Measurements from ENCODE around the gene S100A3. TPM values are rescaled to one million over a fixed set of nuclear protein-coding genes. Genes with fewer than 3 reads are reported as not detected.

Gene S100A3
- polyA plus RNA-seq, 2 of the 4 experiments (the other 2 are of a cell fraction), result 25.0 to 74.0 TPM

DNA sequence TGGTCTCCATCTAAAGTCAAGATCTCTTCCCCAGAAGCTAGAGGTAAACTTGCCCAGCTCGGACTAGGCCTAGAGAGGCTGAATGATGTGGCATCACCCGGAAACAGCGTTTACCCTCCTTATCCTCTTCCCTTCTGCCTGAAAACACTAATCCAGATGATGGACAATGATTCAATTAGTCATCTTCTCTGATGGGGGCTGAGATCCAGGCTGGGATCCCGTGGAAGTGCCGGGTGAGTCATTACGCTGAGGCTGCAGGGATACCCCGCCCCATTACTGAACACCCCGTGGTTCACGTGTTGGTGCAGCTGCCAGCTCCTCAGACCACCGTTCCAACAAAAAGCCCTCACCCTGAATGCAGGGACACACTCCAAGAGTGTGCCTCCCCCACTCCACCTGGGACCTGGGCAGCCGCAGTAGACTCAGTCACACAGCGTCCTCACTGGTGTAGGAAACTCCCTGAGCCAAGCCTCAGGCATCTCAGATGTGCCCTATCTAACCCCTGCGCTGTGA lies 15.3 kb downstream of the S100A3 start:
- H3K4me1 ChIP-seq, result peaks cover 35% of the 10 kb centered on the region
- peak overlapping the region; percentile 98 to 100 for H3K27ac ChIP-seq
- no peak for FAIRE-seq
- H3K4me2 ChIP-seq, result peak overlapping the region; percentile 97
- peak; percentile 44 for ATAC-seq
- 2% methylated on average over 12 of the region's 13 CpGs for WGBS (ENCODE audit: missing lambda C conversion rate)
- peak overlapping the region; percentile 68 for H3K4me3 ChIP-seq
- ChIA-PET POLR2A (interaction anchor here (1.0 to 7.0 kb wide), 9 partner anchors 12 to 457 kb away, joined by 3 to 114 read pairs (median 5); partner anchors contain the start of genes CHTOP, INTS3, RPS27 and S100A13), CTCF (interaction anchor here (0.6 to 18.2 kb wide), 40 partner anchors 11 to 411 kb away, joined by 3 to 471 read pairs (median 8); partner anchors contain the start of genes CHTOP, S100A1, S100A13 and S100A14)
- no peaks in the 10 kb centered on the region for H3K9me3 ChIP-seq
- peak; percentile 82 to 87 for DNase-seq (ENCODE audit: low read depth in 1 of 2, low spot score in 1 of 2)
- TF ChIP-seq JUNB (IDR thresholded peaks at IDR 0.05), result peak; percentile 84
- TF ChIP-seq POLR2A (IDR thresholded peaks at IDR 0.05; ENCODE audit: low read length), result peak; percentile 20
- TF ChIP-seq SMC3 (IDR thresholded peaks at IDR 0.05), result no peak
- no peak for TF ChIP-seq ZC3H11A (IDR thresholded peaks at IDR 0.05)
- TF ChIP-seq, protein P1, sequence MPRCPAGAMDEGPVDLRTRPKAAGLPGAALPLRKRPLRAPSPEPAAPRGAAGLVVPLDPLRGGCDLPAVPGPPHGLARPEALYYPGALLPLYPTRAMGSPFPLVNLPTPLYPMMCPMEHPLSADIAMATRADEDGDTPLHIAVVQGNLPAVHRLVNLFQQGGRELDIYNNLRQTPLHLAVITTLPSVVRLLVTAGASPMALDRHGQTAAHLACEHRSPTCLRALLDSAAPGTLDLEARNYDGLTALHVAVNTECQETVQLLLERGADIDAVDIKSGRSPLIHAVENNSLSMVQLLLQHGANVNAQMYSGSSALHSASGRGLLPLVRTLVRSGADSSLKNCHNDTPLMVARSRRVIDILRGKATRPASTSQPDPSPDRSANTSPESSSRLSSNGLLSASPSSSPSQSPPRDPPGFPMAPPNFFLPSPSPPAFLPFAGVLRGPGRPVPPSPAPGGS (IDR thresholded peaks at IDR 0.05), result 0 out of 3 replicates have a peak, but pooled peaks have one; percentile 41
- TF ChIP-seq JUN (IDR thresholded peaks at IDR 0.05), result peak; percentile 75 to 89
- no peak for TF ChIP-seq NR3C1 (IDR thresholded peaks at IDR 0.05)
- TF ChIP-seq RNF2 (IDR thresholded peaks at IDR 0.05; ENCODE audit: borderline replicate concordance, low read depth), result no peak
- TF ChIP-seq, protein P2, sequence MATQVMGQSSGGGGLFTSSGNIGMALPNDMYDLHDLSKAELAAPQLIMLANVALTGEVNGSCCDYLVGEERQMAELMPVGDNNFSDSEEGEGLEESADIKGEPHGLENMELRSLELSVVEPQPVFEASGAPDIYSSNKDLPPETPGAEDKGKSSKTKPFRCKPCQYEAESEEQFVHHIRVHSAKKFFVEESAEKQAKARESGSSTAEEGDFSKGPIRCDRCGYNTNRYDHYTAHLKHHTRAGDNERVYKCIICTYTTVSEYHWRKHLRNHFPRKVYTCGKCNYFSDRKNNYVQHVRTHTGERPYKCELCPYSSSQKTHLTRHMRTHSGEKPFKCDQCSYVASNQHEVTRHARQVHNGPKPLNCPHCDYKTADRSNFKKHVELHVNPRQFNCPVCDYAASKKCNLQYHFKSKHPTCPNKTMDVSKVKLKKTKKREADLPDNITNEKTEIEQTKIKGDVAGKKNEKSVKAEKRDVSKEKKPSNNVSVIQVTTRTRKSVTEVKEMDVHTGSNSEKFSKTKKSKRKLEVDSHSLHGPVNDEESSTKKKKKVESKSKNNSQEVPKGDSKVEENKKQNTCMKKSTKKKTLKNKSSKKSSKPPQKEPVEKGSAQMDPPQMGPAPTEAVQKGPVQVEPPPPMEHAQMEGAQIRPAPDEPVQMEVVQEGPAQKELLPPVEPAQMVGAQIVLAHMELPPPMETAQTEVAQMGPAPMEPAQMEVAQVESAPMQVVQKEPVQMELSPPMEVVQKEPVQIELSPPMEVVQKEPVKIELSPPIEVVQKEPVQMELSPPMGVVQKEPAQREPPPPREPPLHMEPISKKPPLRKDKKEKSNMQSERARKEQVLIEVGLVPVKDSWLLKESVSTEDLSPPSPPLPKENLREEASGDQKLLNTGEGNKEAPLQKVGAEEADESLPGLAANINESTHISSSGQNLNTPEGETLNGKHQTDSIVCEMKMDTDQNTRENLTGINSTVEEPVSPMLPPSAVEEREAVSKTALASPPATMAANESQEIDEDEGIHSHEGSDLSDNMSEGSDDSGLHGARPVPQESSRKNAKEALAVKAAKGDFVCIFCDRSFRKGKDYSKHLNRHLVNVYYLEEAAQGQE (IDR thresholded peaks at IDR 0.05), result no peak
- TF ChIP-seq MYC (IDR thresholded peaks at IDR 0.05; ENCODE audit: borderline replicate concordance, low read length), result no peak
- TF ChIP-seq, protein P3, sequence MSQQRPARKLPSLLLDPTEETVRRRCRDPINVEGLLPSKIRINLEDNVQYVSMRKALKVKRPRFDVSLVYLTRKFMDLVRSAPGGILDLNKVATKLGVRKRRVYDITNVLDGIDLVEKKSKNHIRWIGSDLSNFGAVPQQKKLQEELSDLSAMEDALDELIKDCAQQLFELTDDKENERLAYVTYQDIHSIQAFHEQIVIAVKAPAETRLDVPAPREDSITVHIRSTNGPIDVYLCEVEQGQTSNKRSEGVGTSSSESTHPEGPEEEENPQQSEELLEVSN (IDR thresholded peaks at IDR 0.05; ENCODE audit: borderline replicate concordance, low read depth), result no peak
- no peak for TF ChIP-seq RAD21 (conservative IDR thresholded peaks at IDR 0.05 in 1 of 2, IDR thresholded peaks at IDR 0.05 in 1 of 2)
- TF ChIP-seq EHF (CRISPR knock-in tag; IDR thresholded peaks at IDR 0.05), result 0 out of 2 replicates have a peak, but pooled peaks have one; percentile 60
- peak in 1 of 2 experiments; percentile 28; a peak in 2 of 5 replicates for TF ChIP-seq EP300 (IDR thresholded peaks at IDR 0.05)
- no peak for TF ChIP-seq ZSCAN20 (CRISPR knock-in tag; IDR thresholded peaks at IDR 0.05)
- TF ChIP-seq, protein P4, sequence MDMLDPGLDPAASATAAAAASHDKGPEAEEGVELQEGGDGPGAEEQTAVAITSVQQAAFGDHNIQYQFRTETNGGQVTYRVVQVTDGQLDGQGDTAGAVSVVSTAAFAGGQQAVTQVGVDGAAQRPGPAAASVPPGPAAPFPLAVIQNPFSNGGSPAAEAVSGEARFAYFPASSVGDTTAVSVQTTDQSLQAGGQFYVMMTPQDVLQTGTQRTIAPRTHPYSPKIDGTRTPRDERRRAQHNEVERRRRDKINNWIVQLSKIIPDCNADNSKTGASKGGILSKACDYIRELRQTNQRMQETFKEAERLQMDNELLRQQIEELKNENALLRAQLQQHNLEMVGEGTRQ (IDR thresholded peaks at IDR 0.05), result peak; percentile 49
- TF ChIP-seq, protein P5, sequence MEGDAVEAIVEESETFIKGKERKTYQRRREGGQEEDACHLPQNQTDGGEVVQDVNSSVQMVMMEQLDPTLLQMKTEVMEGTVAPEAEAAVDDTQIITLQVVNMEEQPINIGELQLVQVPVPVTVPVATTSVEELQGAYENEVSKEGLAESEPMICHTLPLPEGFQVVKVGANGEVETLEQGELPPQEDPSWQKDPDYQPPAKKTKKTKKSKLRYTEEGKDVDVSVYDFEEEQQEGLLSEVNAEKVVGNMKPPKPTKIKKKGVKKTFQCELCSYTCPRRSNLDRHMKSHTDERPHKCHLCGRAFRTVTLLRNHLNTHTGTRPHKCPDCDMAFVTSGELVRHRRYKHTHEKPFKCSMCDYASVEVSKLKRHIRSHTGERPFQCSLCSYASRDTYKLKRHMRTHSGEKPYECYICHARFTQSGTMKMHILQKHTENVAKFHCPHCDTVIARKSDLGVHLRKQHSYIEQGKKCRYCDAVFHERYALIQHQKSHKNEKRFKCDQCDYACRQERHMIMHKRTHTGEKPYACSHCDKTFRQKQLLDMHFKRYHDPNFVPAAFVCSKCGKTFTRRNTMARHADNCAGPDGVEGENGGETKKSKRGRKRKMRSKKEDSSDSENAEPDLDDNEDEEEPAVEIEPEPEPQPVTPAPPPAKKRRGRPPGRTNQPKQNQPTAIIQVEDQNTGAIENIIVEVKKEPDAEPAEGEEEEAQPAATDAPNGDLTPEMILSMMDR (IDR thresholded peaks at IDR 0.05), result no peak
- TF ChIP-seq TP53 (CRISPR knock-in tag; IDR thresholded peaks at IDR 0.05), result peak; percentile 85
- TF ChIP-seq, protein P6, sequence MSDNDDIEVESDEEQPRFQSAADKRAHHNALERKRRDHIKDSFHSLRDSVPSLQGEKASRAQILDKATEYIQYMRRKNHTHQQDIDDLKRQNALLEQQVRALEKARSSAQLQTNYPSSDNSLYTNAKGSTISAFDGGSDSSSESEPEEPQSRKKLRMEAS (IDR thresholded peaks at IDR 0.05), result peak; percentile 88
- TF ChIP-seq FOSB (CRISPR knock-in tag; IDR thresholded peaks at IDR 0.05), result peak; percentile 90
- TF ChIP-seq, protein P7, sequence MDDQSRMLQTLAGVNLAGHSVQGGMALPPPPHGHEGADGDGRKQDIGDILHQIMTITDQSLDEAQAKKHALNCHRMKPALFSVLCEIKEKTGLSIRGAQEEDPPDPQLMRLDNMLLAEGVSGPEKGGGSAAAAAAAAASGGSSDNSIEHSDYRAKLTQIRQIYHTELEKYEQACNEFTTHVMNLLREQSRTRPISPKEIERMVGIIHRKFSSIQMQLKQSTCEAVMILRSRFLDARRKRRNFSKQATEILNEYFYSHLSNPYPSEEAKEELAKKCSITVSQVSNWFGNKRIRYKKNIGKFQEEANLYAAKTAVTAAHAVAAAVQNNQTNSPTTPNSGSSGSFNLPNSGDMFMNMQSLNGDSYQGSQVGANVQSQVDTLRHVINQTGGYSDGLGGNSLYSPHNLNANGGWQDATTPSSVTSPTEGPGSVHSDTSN (IDR thresholded peaks at IDR 0.05), result peak; percentile 86
- TF ChIP-seq FOSL2 (IDR thresholded peaks at IDR 0.05), result peak; percentile 91
- peak; percentile 95 for TF ChIP-seq FOSL2 (CRISPR knock-in tag; IDR thresholded peaks at IDR 0.05)
- no peak for TF ChIP-seq ESRRA (IDR thresholded peaks at IDR 0.05; ENCODE audit: borderline replicate concordance, low read length)
- TF ChIP-seq ZNF302 (CRISPR knock-in tag; IDR thresholded peaks at IDR 0.05), result no peak
- TF ChIP-seq FOXS1 (CRISPR knock-in tag; IDR thresholded peaks at IDR 0.05), result no peak
- TF ChIP-seq, protein P8, sequence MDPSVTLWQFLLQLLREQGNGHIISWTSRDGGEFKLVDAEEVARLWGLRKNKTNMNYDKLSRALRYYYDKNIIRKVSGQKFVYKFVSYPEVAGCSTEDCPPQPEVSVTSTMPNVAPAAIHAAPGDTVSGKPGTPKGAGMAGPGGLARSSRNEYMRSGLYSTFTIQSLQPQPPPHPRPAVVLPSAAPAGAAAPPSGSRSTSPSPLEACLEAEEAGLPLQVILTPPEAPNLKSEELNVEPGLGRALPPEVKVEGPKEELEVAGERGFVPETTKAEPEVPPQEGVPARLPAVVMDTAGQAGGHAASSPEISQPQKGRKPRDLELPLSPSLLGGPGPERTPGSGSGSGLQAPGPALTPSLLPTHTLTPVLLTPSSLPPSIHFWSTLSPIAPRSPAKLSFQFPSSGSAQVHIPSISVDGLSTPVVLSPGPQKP (IDR thresholded peaks at IDR 0.05; ENCODE audit: low read depth, low read length), result no peak
- peak; percentile 18; the same call in 1 of the 2 replicates for TF ChIP-seq NPAS2 (CRISPR knock-in tag; IDR thresholded peaks at IDR 0.05; ENCODE audit: borderline replicate concordance)
- TF ChIP-seq RARB (CRISPR knock-in tag; IDR thresholded peaks at IDR 0.05), result peak; percentile 29; the same call in 1 of the 2 replicates
- TF ChIP-seq PHF8 (IDR thresholded peaks at IDR 0.05; ENCODE audit: borderline replicate concordance, low read depth), result no peak

Data from A549 (cell line).